A549 (cell line): ENCODE results near the gene FOXP1. TPM values are rescaled to one million over a fixed set of nuclear protein-coding genes. Genes with fewer than 3 reads are reported as not detected.
A peak's percentile ranks its signal among the peaks of the same experiment; 100 is the strongest.

Experiments used
- ATAC-seq, 2 experiments: fragments of 200-7000 bp in 1 of 2; fragments of >200 bp in 1 of 2; cut with Nextera tagmentation in 1 of 2; cut with Tn5 transposase in 1 of 2; 3 replicates each; pipeline versions ENCODE4 v1.8.0 to v1.9.1; 2018 to 2020; ENCODE audit warnings: mild to moderate bottlenecking in 1 of 2, moderate library complexity in 1 of 2
- CTCF ChIA-PET: fragments of 300-600 bp; sonication (Branson Sonifier 250); formaldehyde crosslinking; extraction: SDS; loops from one replicate; lab custom pipeline; 2021; ENCODE audit warnings: antibody characterized with exemption, inconsistent platforms; lab: Yijun Ruan, JAX
- POLR2A ChIA-PET: fragments of 350-600 bp; formaldehyde crosslinking; extraction: SDS; loops from one replicate; lab custom pipeline; 2021; ENCODE audit warnings: antibody characterized with exemption, inconsistent platforms; lab: Yijun Ruan, JAX
- DNase-seq, 2 experiments: peaks; one replicate each; pipeline versions ENCODE4 v3.0.0 to v3.0.0-alpha.2; 2011 to 2016; ENCODE audit warnings: low read depth in 1 of 2, low spot score in 1 of 2
- FAIRE-seq: peaks from 2 replicates; lab custom pipeline; 2011; peaks lifted over from hg19 to GRCh38; lab: Jason Lieb, UNC
- H3K27ac ChIP-seq, 2 experiments: fragments of >200 bp; sonication (Bioruptor Twin); formaldehyde crosslinking; 3 replicates each; pipeline ENCODE4 v1.5.1; 2016 to 2017
- H3K4me1 ChIP-seq: fragments of >200 bp; sonication (Bioruptor Twin); formaldehyde crosslinking; 3 replicates; pipeline ENCODE4 v1.6.1; 2016
- H3K4me2 ChIP-seq: fragments of >200 bp; sonication (Bioruptor Twin); formaldehyde crosslinking; 3 replicates; pipeline ENCODE4 v1.6.1; 2016
- H3K4me3 ChIP-seq: fragments of >200 bp; sonication (Bioruptor Twin); formaldehyde crosslinking; 3 replicates; pipeline ENCODE4 v1.5.1; 2016
- H3K9me3 ChIP-seq: fragments of >200 bp; sonication (Bioruptor Twin); formaldehyde crosslinking; 3 replicates; pipeline ENCODE4 v1.6.1; 2016
- ATOH8 ChIP-seq: fragments of 250-450 bp; sonication (Bioruptor Pico); IDR thresholded peaks from 2 replicates; pipeline ENCODE4 v1.5.0; 2020; ENCODE audit warnings: low read depth, mild to moderate bottlenecking, moderate library complexity
- CHD4 ChIP-seq: fragments of 200-600 bp; sonication (generic); IDR thresholded peaks from 2 replicates; pipeline ENCODE4 v1.6.1; 2016; ENCODE audit warnings: antibody characterized with exemption, mild to moderate bottlenecking, borderline replicate concordance
- FOSB ChIP-seq: fragments of 250-450 bp; sonication (Bioruptor Pico); IDR thresholded peaks from 2 replicates; pipeline ENCODE4 v1.5.0; 2020; ENCODE audit warnings: mild to moderate bottlenecking, moderate library complexity
- FOSL2 ChIP-seq, 2 experiments: fragments of 450-650 bp in 1 of 2; fragments of >200 bp in 1 of 2; sonication (Bioruptor Twin) in 1 of 2; formaldehyde crosslinking; IDR thresholded peaks; 2 replicates each; pipeline versions ENCODE4 v1.5.0 to v1.6.1; 2016 to 2020; ENCODE audit warnings: mild to moderate bottlenecking in 1 of 2, moderate library complexity in 1 of 2
- GATA3 ChIP-seq: IDR thresholded peaks from 2 replicates; pipeline ENCODE4 v1.6.1; 2012; ENCODE audit warnings: borderline replicate concordance
- HEYL ChIP-seq: fragments of 250-450 bp; sonication (Bioruptor Pico); IDR thresholded peaks from 2 replicates; pipeline ENCODE4 v1.8.0; 2021; ENCODE audit warnings: mild to moderate bottlenecking, moderate library complexity
- HOXB13 ChIP-seq: fragments of 250-450 bp; sonication (Bioruptor Pico); IDR thresholded peaks from 2 replicates; pipeline ENCODE4 v1.5.0; 2020; ENCODE audit warnings: low read depth, mild to moderate bottlenecking, moderate library complexity
- HOXB5 ChIP-seq: fragments of 250-450 bp; sonication (Bioruptor Pico); IDR thresholded peaks from 2 replicates; pipeline ENCODE4 v1.5.0; 2020; ENCODE audit warnings: mild to moderate bottlenecking, moderate library complexity
- JUN ChIP-seq, 2 experiments: fragments of >200 bp; sonication (Bioruptor Twin); formaldehyde crosslinking; IDR thresholded peaks; 2 replicates in 1 of 2; 3 replicates in 1 of 2; pipeline ENCODE4 v1.6.1; 2016 to 2017
- JUNB ChIP-seq: fragments of >200 bp; sonication (Bioruptor Twin); formaldehyde crosslinking; IDR thresholded peaks from 2 replicates; pipeline ENCODE4 v1.6.1; 2016
- MAZ ChIP-seq: fragments of 150-350 bp; IDR thresholded peaks from 2 replicates; pipeline ENCODE4 v1.6.1; 2014; ENCODE audit warnings: antibody characterized with exemption, low read depth, low read length, borderline replicate concordance
- MYC ChIP-seq: IDR thresholded peaks from 2 replicates; pipeline ENCODE4 v1.6.1; 2012; ENCODE audit warnings: mild to moderate bottlenecking, inconsistent platforms, low read length, improper control_type of control experiment, borderline replicate concordance
- RAD21 ChIP-seq, 2 experiments: fragments of >200 bp in 1 of 2; sonication (Bioruptor Twin) in 1 of 2; formaldehyde crosslinking in 1 of 2; IDR thresholded peaks in 1 of 2; conservative IDR thresholded peaks in 1 of 2; 2 replicates in 1 of 2; 3 replicates in 1 of 2; pipeline ENCODE4 v1.6.1; 2012 to 2018; ENCODE audit warnings: inconsistent platforms in 1 of 2
- RFX5 ChIP-seq: fragments of 450-650 bp; IDR thresholded peaks from 2 replicates; pipeline ENCODE4 v1.7.1; 2014; ENCODE audit warnings: antibody characterized with exemption, mild to moderate bottlenecking, moderate library complexity
- RNF2 ChIP-seq: fragments of 200-600 bp; sonication (generic); IDR thresholded peaks from 2 replicates; pipeline ENCODE4 v1.6.1; 2016; ENCODE audit warnings: low read depth, mild to moderate bottlenecking, antibody characterized with exemption, moderate library complexity, borderline replicate concordance
- SMC3 ChIP-seq: fragments of >200 bp; sonication (Bioruptor Twin); formaldehyde crosslinking; IDR thresholded peaks from 3 replicates; pipeline ENCODE4 v1.6.1; 2018; ENCODE audit warnings: inconsistent platforms
- ZC3H11A ChIP-seq: fragments of 450-650 bp; IDR thresholded peaks from 2 replicates; pipeline ENCODE4 v1.6.1; 2014; ENCODE audit warnings: antibody characterized with exemption, mild to moderate bottlenecking
- ZFP36 ChIP-seq: fragments of 450-650 bp; IDR thresholded peaks from 2 replicates; pipeline ENCODE4 v1.6.1; 2014; ENCODE audit warnings: borderline replicate concordance; ENCODE audit not compliant: partially characterized antibody
- ZNF302 ChIP-seq: fragments of 250-450 bp; sonication (Bioruptor Pico); IDR thresholded peaks from 2 replicates; pipeline ENCODE4 v1.9.0; 2021; ENCODE audit warnings: inconsistent platforms, mild to moderate bottlenecking, moderate library complexity
- WGBS: methylation state at CpG from one replicate; pipeline ENCODE4 v1.1.6; 2017; ENCODE audit errors: missing lambda C conversion rate; 5-methylcytosine and 5-hydroxymethylcytosine counted together
- polyA plus RNA-seq, 4 experiments: library from polyadenylated mRNA; depleted of rRNA in 3 of 4; stranded (reverse); fragments of >200 nt; fragmentation: RNase III in 1 of 4; extraction: RNeasy Plus Mini Kit Qiagen cat#74134 plus additional on column Dnase treatment in 1 of 4; gene quantifications; 2 replicates in 3 of 4; 3 replicates in 1 of 4; pipeline ENCODE4 v1.2.3, GENCODE V29; 2011 to 2017
- TF ChIP-seq, protein P1 (sequence below): fragments of >200 bp; sonication (Bioruptor Twin); formaldehyde crosslinking; IDR thresholded peaks from 3 replicates; pipeline ENCODE4 v1.5.1; 2016
- TF ChIP-seq, protein P2 (sequence below): fragments of 450-650 bp; IDR thresholded peaks from 2 replicates; pipeline ENCODE4 v1.6.1; 2014; ENCODE audit warnings: antibody characterized with exemption

Gene FOXP1
- polyA plus RNA-seq, 2 of the 4 experiments (the other 2 are of a cell fraction) = 12.8 to 13.9 TPM

DNA sequence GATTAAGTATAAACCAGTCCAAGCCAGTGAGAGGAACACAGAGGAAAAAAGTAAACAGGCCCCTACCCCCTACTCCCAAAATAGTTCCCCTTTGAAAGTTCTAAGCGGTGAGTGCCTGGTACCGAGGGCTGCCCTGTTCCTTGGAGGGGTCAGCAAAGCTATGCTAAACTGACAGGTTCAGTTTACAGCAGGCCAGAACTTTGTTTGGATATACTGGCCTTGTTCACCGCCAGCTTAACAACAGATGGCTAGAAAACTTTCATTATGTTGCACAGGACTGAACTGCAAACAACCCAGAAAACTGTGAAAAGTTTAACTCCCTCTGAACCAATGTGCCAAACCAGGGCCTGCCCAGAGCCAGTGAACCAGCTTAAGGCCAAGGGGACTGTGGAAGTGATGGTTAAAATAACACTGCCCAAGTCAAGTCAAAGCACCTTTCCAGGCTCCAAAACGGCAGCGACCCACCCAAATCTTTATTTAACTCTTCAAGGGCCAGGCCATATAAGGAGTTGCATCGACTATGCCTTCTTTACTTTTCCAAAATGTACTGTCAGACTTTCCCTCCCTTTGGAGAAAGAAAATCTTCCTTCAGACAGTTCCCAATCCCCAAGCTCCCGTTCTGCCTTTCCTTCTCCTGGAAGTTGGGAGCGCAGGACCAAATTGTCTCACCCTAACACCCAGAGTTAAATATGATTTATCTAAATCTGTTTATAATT lies 448.0 kb downstream of the FOXP1 start (continued):
- TF ChIP-seq MAZ = no peak

DNA sequence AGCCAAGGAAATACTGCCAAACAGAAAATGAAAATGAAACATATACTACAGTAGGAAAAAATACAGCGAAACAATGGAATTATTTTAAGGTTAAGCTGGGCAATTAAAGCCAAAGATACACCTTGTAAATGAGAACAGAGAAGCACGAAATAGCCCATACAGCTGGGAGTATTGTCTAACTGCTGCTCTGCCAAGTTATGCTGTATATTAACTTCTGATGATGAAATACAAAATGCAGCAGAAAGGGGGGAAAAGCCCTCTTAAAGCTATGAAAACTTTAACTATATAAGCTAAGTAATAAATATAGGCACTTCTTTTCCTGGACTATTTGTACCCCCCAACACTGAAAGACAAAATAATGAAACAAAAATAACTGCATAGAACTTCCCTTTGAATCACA lies 449.0 kb downstream of the FOXP1 start:
- no peaks in the 10 kb centered on the region for H3K9me3 ChIP-seq
- 82% methylated on average over 2 of the region's 2 CpGs for whole genome bisulfite sequencing
- no peak overlapping the region for H3K27ac ChIP-seq
- peaks cover 40% of the 10 kb centered on the region for H3K4me1 ChIP-seq
- TF ChIP-seq HEYL (CRISPR knock-in tag) (no peak), FOSL2 (IDR thresholded peaks at IDR 0.05) (no peak), FOSL2 (CRISPR knock-in tag; IDR thresholded peaks at IDR 0.05) (no peak), ZFP36 (no peak), ZNF302 (CRISPR knock-in tag) (no peak)
- TF ChIP-seq, protein P1, sequence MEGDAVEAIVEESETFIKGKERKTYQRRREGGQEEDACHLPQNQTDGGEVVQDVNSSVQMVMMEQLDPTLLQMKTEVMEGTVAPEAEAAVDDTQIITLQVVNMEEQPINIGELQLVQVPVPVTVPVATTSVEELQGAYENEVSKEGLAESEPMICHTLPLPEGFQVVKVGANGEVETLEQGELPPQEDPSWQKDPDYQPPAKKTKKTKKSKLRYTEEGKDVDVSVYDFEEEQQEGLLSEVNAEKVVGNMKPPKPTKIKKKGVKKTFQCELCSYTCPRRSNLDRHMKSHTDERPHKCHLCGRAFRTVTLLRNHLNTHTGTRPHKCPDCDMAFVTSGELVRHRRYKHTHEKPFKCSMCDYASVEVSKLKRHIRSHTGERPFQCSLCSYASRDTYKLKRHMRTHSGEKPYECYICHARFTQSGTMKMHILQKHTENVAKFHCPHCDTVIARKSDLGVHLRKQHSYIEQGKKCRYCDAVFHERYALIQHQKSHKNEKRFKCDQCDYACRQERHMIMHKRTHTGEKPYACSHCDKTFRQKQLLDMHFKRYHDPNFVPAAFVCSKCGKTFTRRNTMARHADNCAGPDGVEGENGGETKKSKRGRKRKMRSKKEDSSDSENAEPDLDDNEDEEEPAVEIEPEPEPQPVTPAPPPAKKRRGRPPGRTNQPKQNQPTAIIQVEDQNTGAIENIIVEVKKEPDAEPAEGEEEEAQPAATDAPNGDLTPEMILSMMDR = no peak
- TF ChIP-seq, all 56 proteins: peak for 0
- FAIRE-seq (no peak), ATAC-seq (no peak), DNase-seq (no peak)
- ChIA-PET CTCF (no interaction called here), POLR2A (no interaction called here)
- Histone ChIP-seq H3K4me2 (no peak overlapping the region), H3K4me3 (no peak overlapping the region)

DNA sequence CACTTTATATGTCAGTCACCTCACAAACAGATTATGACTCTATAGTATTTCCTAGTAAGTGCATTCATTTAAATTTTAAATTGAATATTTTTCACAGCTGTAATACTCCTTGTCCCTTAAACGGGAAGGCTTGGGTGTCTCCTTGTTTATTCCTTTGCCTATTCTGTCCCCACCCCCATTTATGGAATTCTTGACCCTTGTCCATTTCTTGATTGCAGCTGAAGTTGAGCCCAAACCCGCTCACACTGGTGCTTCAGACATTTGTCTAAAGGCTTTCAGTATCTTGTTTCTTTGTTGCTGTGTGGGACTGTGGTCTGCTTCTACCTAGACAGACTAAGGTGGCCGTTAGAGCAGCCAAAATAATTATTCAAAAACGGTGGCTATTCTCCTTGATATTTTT lies 449.7 kb downstream of the FOXP1 start:
- H3K9me3 ChIP-seq = no peaks in the 10 kb centered on the region
- DNase-seq = no peak
- H3K27ac ChIP-seq = peak overlapping the region in 1 of 2 experiments; percentile 23; a peak in 2 of 6 replicates
- TF ChIP-seq ATOH8 (CRISPR knock-in tag) = no peak
- TF ChIP-seq, protein P1 = no peak
- no peak for TF ChIP-seq FOSB (CRISPR knock-in tag)
- TF ChIP-seq JUNB = no peak
- no peak for TF ChIP-seq RAD21 (conservative IDR thresholded peaks at IDR 0.05 in 1 of 2, IDR thresholded peaks at IDR 0.05 in 1 of 2)
- no peak for TF ChIP-seq MYC
- TF ChIP-seq JUN (IDR thresholded peaks at IDR 0.05) = no peak
- TF ChIP-seq RFX5 = no peak
- TF ChIP-seq HOXB13 = no peak
- no peak for TF ChIP-seq GATA3
- TF ChIP-seq RNF2 = no peak
- no peak for TF ChIP-seq ZC3H11A
- no peak for TF ChIP-seq HOXB5 (CRISPR knock-in tag)
- TF ChIP-seq, protein P2, sequence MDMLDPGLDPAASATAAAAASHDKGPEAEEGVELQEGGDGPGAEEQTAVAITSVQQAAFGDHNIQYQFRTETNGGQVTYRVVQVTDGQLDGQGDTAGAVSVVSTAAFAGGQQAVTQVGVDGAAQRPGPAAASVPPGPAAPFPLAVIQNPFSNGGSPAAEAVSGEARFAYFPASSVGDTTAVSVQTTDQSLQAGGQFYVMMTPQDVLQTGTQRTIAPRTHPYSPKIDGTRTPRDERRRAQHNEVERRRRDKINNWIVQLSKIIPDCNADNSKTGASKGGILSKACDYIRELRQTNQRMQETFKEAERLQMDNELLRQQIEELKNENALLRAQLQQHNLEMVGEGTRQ = no peak
- no peak for TF ChIP-seq SMC3
- TF ChIP-seq CHD4 = no peak
- TF ChIP-seq, all 56 proteins: peak for 0
- peaks cover 44% of the 10 kb centered on the region for H3K4me1 ChIP-seq
- POLR2A ChIA-PET = no interaction called here
- 62% methylated on average over 4 of the region's 4 CpGs for WGBS
- FAIRE-seq = no peak
- peak overlapping the region; percentile 44; the same call in 2 of the 3 replicates for H3K4me2 ChIP-seq
- CTCF ChIA-PET = no interaction called here
- ATAC-seq = no peak
- no peak overlapping the region for H3K4me3 ChIP-seq
